Pons (tissue), 1 donor: ENCODE measurements around the gene HTR1E.
"Not testable (repeated sequence)": the region's sequence is repeated elsewhere in the genome, so short reads cannot be mapped to it uniquely, and the experiment has no call there.

Experiments used
- DNase-seq: peaks from one replicate; pipeline ENCODE4 v3.0.0-alpha.2; 2016; ENCODE audit warnings: low spot score

Gene HTR1E

DNA sequence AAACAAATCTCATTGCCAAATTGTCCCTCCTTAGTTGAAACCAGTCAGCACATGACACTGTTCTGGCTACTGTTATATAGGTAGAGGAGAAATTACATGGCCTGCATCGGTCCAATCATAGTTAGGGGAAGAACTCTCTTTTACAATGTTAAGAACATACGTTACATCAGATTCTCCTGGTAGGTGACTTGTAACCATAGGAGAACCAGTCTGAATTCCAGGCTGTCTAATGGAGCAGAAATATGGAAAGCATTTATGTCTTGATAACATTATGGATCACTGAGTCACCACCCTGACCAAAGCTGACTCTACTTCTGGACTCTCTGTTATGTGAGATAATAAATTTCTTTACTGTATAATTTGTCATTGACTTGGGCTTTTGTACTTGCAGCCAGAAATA, 40.9 kb downstream of the HTR1E start:
- DNase-seq, result no peak

DNA sequence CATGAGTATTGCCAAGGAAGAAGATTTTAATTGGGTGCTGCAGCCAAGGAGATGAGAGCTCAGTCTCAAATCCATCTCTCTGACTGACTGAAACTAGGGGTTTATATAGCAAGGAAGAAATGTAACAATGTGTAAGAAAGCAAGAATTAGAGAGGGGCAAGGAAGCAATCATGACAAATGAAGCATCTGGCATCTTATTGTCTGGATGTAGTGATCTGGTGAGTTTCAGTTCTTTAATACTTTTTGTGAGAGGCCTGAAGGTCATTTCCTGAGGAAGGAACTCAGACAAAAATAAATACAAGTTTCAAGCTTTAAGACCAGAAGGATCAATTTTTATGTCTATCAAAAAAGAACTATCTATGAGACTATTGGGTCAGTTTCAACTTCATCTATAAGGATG, 64.2 kb downstream of the HTR1E start:
- DNase-seq, result no peak

DNA sequence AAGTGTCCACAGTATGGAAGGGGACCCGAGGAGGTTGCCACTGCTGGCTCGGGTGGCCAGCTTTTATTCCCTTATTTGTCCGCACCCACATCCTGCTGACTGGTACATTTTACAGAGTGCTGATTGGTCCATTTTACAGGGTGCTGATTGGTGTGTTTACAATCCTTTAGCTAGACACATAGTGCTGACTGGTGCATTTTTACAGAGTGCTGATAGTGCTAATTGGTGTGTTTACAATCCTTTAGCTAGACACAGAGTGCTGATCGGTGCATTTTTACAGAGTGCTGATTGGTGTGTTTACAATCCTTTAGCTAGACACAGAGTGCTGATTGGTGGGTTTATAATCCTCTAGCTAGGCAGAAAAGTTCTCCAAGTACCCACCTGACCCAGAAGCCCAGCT, 65.1 kb downstream of the HTR1E start:
- not testable (repeated sequence) for DNase-seq

DNA sequence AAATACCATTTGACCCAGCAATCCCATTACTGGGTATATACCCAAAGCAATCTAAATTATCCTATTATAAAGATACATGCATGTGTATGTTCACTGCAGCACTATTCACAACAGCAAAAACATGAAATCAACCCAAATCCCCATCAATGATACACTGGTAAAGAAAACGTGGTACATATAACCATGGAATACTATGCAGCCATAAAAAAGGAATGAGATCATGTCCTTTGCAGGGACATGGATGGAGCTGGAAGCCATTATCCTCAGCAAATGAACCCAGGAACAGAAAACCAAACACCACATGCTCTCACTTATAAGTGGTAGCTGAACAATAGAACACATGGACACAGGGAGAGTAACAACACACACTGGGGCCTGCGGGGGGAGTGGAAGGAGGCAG, 69.2 kb downstream of the HTR1E start:
- not testable (repeated sequence) for DNase-seq

DNA sequence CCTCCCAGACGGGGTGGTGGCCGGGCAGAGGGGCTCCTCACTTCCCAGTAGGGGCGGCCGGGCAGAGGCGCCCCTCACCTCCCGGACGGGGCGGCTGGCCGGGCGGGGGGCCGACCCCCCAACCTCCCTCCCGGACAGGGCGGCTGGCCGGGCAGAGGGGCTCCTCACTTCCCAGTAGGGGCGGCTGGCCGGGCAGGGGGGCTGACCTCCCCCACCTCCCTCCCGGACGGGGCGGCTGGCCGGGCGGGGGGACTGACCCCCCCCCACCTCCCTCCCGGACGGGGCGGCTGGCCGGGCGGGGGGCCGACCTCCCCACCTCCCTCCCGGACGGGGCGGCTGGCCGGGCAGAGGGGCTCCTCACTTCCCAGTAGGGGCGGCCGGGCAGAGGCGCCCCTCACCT, 72.3 kb downstream of the HTR1E start:
- not testable (repeated sequence) for DNase-seq

DNA sequence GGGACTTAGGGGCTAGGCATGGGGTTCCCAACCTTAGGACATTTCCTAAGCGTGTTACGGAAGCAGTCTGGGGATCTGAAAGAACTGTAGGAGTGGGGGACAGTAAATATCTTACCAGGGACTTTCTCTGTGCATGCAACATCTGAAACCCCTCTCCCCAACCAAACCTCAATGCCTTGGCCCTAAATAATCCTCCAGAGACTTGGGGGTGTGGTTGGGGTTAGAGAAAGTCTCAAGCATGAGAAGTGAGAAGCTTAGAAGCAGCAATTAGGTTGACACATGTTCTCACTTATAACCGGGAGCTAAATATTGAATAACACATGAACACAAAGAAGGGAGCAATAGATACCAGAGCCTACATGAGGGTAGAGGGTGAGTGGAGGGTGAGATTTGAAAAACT, 74.7 kb downstream of the HTR1E start:
- DNase-seq, result no peak

DNA sequence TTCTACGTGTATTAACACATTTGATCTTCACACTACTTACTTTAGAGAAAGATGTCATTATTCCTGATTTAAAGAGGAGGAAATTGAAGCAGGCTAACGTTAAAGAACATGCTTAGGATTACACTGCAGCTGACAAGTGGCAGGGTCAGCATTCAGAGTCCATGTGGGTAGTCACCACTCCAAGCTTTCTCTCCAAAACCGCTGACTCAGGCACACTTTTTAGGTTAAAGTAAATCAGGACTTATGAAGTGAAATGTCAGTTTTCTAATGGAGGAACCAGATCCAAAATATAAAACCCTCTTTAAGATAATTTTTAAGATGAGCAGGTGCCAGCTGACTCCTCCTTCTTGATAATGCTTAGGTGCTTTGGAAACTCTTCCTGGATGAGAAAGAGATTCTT, 75.4 kb downstream of the HTR1E start:
- DNase-seq, result no peak

DNA sequence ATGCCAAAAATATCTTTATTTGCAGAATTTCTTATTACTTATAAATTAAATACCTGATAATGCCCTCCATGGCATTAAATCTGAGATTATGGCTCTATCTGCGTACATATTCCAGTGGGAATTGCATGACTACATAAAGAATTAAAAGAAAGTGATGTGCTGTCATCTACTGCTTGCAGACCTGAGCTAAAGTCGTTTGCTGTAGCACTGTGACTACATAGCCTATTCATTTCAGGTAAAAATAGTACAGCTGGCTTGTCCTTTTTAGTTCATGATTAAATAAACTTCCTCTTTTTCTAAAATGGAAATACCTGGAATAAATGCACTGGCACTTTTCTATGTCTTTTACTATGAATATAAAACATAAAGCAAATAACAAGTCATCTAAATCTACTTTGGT, 79.4 kb downstream of the HTR1E start:
- no peak for DNase-seq

DNA sequence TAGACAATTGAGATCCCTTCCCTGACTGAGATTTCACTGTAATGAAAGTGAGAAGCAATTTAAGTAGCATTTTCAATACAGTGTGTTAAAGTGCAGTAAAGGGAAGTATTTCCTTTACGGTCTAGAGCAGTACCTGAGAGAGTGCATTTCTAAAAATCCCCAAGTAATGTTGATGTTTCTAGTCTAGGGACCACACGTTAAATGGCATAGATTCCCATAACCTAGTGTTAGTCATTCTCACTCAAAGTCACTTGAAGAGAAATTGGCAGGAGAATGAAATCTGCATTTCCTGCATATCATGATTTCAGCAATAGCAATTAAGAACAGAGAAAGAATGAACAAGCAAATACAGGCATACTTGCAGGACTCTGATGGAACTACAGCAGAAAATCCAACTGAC, 89.7 kb downstream of the HTR1E start:
- no peak for DNase-seq

DNA sequence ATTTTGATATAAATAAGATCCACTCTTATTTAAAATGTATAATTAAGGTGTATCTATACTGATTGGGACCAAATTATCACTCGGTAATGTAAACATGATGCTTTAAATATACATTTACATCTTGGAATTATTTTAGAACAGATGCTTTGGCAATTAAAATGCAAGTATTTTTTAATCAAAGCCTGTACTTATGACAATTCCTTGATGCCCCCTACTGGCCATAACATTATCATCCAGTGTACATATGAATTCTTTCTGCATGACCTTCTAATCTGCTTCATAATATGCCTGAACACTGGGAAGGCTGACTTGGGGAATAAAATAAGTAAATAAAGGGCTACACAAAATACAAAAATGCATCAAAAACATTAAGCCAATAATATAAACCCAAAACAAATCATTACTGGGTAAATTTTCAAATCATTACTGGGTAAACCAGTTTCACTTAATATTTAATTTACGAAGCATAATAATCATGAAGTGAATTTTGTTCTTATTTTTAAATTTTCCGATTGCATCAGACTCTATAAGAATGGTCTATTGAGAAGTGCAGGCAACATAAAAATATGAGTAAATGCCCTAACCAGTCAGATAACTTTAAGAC, 92.5 kb downstream of the HTR1E start:
- DNase-seq, result peak; percentile 48

DNA sequence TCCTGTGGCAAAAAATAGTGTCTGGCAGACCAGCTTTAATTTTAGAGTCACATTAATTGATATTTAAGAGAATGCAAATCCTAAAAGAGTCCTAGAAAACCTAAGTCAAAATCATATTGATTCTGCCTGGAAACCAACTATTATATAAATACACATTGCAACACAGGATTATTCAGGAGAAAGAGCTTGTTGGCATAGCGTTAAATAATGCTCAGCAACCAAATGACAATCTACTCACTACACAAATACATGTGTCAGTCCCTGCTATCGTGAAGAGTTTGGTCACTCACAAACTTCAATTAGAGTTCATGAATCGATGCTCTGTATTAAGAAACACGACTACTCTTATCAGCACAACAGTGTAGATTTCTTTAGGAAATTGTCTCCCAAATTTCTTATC, 103.4 kb downstream of the HTR1E start:
- DNase-seq, result no peak

DNA sequence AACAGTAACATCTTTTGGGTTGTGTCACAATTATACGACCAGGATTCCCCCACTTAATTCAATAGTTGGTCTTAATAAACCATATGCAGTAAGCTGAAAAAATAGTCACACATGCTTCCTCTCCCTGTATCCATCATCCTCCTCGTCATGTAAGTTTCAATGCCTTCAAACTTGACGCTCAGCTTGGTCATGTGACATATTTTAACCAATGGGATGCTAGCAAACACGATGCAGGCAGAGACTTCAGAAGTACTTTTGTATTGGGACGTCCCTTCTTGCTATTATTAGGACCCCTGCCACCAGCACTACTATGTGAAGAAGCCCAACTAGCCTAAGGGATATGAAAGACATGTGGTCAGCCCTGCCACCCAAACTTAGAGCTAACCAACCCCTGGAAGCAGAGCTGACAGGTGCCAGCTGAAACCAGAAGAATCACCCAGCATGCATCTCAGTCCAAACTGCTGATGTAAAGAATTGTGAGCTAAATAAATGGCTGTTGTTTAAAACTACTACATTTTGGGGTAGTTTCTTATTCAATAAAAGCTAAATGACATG, 108.3 kb downstream of the HTR1E start:
- no peak for DNase-seq

DNA sequence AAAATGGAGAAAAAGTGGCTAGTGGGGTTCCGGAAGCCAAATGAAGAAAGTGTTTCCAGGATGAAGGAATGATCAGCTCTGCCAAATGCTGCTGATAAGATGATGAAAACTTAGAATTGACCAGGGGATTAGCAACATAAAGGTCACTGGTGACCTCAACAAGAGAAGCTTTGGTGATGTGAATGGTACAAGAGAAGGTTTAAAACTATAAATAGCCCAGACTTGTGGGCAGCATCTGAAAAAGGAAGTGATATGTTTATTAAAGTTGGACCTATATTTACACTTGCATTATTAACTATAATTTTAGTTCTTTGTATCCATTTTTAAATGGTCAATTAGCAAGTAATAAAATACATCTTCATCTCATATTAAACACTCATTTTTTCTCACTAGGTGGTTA, 112.5 kb downstream of the HTR1E start:
- DNase-seq, result no peak

DNA sequence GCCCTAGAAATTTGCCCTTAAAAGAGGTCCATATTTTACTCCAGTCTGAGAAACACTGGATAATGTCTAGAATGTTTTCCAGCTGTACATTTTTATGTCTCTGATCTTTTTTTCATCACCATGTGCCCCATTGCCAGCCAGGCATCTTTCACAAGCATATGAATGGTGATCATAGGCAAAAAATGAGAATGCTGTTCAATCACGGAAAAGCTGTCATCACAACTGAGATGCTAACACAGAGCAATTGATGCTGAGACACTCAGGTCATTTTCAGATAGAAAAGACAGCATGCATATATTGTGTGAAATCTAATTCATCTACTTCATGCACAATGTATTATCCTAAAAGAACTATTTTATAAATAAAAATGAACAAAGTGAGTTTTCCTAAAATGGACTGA, 116.0 kb downstream of the HTR1E start:
- no peak for DNase-seq

DNA sequence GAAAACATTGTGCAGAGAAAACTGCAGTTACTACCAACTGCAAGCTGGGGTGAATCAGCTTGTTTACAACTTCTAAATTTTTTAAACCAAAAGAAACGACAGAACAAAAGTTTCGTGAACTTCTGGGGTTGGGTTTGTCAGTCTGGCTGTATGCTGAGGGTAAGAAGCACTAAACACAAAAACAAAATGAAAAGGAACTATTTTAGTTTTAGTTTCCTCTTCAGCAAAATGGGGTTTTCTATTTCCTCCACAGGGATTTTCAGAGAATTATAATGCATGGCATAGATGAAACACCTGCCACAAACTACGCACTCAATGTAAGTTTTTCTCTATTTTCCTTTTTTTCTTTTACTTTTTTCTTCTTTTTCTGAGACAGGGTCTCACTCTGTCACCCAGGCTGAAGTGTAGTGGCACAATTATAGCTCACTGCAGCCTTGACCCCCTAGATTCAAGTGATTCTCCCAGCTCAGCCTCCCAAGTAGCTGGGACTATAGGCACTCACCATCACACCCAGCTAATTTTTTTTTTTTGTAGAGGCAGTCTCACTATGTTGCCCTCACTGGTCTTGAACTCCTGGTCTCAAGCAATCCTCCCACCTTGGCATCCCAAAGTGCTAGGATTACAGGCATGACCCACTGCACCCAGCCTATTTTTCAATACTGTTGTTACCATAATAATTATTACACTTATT, 117.0 kb downstream of the HTR1E start:
- no peak for DNase-seq

DNA sequence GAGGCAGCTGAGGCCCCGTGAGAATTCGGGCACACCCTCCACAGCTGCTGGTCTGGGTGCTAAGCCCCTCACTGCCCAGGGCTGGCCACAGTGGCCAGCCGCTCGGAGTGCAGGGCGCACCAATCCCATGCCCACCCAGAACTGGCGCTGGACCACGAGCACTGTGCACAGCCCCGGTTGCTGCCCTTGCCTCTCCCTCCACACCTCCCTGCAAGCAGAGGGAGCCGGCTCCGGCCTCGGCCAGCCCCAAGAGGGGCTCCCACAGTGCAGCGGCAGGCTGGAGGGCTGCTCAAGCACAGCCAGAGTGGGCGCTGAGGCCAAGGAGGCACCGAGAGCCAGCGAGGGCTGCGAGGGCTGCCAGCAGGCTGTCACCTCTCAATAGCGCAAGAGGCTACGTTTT, 122.6 kb downstream of the HTR1E start:
- no peak for DNase-seq

DNA sequence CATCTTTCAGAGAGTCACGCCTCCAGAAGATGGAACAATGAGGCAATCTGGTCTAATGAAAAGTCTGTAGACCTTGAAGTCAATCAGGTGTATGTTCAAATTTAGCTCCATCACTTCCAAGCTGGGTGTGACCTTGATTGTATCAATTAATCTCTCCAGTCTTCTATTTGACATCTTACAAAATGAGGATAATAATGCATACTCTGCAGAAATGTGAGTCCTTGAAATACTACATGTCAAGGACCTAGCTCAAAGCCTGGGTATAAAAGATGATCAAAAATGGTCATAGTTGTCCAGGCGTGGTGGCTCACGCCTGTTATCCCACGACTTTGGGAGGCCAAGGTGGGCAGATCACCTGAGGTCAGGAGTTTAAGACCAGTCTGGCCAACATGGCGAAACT, 127.8 kb downstream of the HTR1E start:
- no peak for DNase-seq
